ENCODE measurements around the gene RGS7BP. TPM values are rescaled to one million over a fixed set of nuclear protein-coding genes. Genes with fewer than 3 reads are reported as not detected.

The RGS7BP gene
- total RNA-seq, 1 experiment from 2014 or later: not detected

DNA sequence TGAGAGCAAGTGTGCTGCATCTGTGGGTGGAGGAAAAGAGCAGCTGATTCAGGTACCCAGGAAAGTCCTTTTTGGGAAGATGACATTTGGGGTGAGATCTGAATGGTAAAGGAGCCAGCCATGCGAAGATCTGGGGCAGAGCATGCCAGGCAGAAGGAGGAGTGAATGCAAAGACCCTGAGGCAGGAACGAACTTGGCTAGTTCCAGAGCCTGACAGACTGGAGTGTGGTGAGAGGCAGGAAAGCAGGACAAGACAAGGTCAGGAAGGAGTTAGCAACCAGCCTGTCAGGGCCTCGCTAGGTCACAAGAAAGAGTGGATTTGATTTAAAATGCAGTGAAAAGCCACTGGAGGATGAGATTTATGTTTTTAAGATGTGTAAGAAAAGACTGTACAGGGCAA is 28.2 kb downstream of the RGS7BP start:
- intact Hi-C loops (cut with micrococcal nuclease): no loop called here
- no peaks in the 10 kb centered on the region for H3K9me2 ChIP-seq (ENCODE audit: insufficient read depth)
- RAD21 ChIA-PET (ENCODE audit: low non-redundant PET in 1 of 2, low total read pairs in 2 of 2, uncharacterized antibody in 2 of 2, unreplicated experiment in 2 of 2): no interaction called here

More for the DNA sequence above, 28.2 kb downstream of the RGS7BP start:
- Histone ChIP-seq H3K27me3 (ENCODE audit: insufficient read depth, low read length) (peaks cover 12% of the 10 kb centered on the region; the same call in 1 of the 2 replicates), H2AFZ (ENCODE audit: low read depth, low read length, poor library complexity, severe bottlenecking) (no peak overlapping the region), H3K27ac (ENCODE audit: low read depth, low read length) (no peak overlapping the region), H3K36me3 (ENCODE audit: control insufficient read depth in 1 of 2, insufficient read depth in 2 of 2, low read length in 2 of 2) (no peaks in the 10 kb centered on the region), H3K4me2 (ENCODE audit: low read length) (no peak overlapping the region), H4K20me1 (ENCODE audit: insufficient read depth) (no peaks in the 10 kb centered on the region), H3K9me3 (ENCODE audit: control insufficient read depth in 1 of 2, insufficient read depth in 1 of 2, low read depth in 1 of 2, low read length in 2 of 2) (no peaks in the 10 kb centered on the region), H3K9ac (ENCODE audit: low read length) (no peak overlapping the region), H3K79me2 (ENCODE audit: insufficient read depth, low read length) (no peaks in the 10 kb centered on the region), H3K4me1 (ENCODE audit: control insufficient read depth in 1 of 2, insufficient read depth in 2 of 2, low read length in 2 of 2) (no peaks in the 10 kb centered on the region), H3K4me3 (replicated peaks in 1 of 2; ENCODE audit: low read depth in 1 of 2, low read length in 2 of 2) (no peak overlapping the region)
- no peak for DNase-seq (ENCODE audit: low read depth, low spot score)
- ChIA-PET POLR2A (no interaction called here), CTCF (no interaction called here)
- TF ChIP-seq EGR1 (IDR thresholded peaks at IDR 0.05; ENCODE audit: low read depth): no peak
- TF ChIP-seq ZNF274 (IDR thresholded peaks at IDR 0.05; ENCODE audit: low read depth, low read length): no peak
- no peak for TF ChIP-seq MAX (IDR thresholded peaks at IDR 0.05)
- TF ChIP-seq SIN3A (IDR thresholded peaks at IDR 0.05; ENCODE audit: low read depth): no peak
- TF ChIP-seq POLR2AphosphoS5 (IDR thresholded peaks at IDR 0.05; ENCODE audit: low read depth, low read length): no peak
- TF ChIP-seq POLR2A (IDR thresholded peaks at IDR 0.05; ENCODE audit: borderline replicate concordance, extremely low read depth, insufficient read depth, insufficient read length): no peak
- no peak for TF ChIP-seq SRF (IDR thresholded peaks at IDR 0.05; ENCODE audit: low read depth)
- TF ChIP-seq CBX3 (IDR thresholded peaks at IDR 0.05; ENCODE audit: low read depth): no peak
- TF ChIP-seq EZH2 (IDR thresholded peaks at IDR 0.05): no peak
- TF ChIP-seq JUND (IDR thresholded peaks at IDR 0.05): no peak
- TF ChIP-seq TCF7L2 (IDR thresholded peaks at IDR 0.05; ENCODE audit: borderline replicate concordance, extremely low read depth, insufficient read depth, insufficient read length): no peak
- no peak for TF ChIP-seq CTCF (IDR thresholded peaks at IDR 0.05 in 2 of 3, conservative IDR thresholded peaks at IDR 0.05 in 1 of 3; ENCODE audit: borderline replicate concordance in 1 of 3, insufficient read depth in 1 of 3, low read depth in 2 of 3, low read length in 2 of 3)
- TF ChIP-seq ZBTB33 (IDR thresholded peaks at IDR 0.05; ENCODE audit: extremely low read depth, insufficient replicate concordance, low read length): no peak
- TF ChIP-seq SP1 (IDR thresholded peaks at IDR 0.05; ENCODE audit: low read depth): no peak
- TF ChIP-seq CEBPB (IDR thresholded peaks at IDR 0.05; ENCODE audit: low read depth): no peak
- no peak for TF ChIP-seq ELF1 (IDR thresholded peaks at IDR 0.05; ENCODE audit: borderline replicate concordance, low read depth)
- BruUV-seq (replicated peaks): no TSS peak
- ATAC-seq: no peak
